ENCODE measurements around the gene LRRC34. TPM values are rescaled to one million over a fixed set of nuclear protein-coding genes. Genes with fewer than 3 reads are reported as not detected.

The LRRC34 gene
- total and polyA plus RNA-seq, 9 of the 15 experiments (the other 6 are each of a cell fraction or from before 2014, with no cell fraction given), result 0.17 to 0.30 TPM; not detected in 7

DNA sequence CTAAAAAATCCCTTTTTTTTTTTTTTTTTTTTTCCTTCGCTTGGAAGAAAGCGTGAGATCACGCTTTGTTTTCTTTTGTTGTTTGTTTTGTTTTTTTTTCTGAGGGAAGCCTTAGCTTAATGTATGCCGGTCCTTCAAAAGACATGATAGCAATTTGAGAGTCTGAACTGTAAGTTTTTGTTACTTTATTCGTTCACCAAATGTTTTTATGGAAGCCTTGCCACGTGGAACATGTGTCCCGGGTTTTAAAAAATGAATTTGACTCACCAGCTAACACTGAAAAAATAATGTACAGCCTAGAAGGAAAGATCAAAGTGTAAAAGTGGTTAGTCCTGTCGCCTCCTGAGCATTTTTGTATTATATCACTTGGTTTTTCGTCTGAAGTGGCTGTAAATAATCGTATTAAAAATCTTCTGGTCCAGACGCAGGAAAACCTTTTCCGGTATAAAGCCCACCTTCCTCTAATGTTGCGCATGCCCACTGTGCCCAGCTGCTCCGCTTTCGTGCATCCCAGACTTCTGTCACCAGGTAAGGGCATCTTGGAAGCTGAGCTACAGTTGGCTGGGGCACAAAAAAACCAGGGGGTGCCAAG is 40.3 kb downstream of the LRRC34 start (continued):
- TF ChIP-seq, protein P1, sequence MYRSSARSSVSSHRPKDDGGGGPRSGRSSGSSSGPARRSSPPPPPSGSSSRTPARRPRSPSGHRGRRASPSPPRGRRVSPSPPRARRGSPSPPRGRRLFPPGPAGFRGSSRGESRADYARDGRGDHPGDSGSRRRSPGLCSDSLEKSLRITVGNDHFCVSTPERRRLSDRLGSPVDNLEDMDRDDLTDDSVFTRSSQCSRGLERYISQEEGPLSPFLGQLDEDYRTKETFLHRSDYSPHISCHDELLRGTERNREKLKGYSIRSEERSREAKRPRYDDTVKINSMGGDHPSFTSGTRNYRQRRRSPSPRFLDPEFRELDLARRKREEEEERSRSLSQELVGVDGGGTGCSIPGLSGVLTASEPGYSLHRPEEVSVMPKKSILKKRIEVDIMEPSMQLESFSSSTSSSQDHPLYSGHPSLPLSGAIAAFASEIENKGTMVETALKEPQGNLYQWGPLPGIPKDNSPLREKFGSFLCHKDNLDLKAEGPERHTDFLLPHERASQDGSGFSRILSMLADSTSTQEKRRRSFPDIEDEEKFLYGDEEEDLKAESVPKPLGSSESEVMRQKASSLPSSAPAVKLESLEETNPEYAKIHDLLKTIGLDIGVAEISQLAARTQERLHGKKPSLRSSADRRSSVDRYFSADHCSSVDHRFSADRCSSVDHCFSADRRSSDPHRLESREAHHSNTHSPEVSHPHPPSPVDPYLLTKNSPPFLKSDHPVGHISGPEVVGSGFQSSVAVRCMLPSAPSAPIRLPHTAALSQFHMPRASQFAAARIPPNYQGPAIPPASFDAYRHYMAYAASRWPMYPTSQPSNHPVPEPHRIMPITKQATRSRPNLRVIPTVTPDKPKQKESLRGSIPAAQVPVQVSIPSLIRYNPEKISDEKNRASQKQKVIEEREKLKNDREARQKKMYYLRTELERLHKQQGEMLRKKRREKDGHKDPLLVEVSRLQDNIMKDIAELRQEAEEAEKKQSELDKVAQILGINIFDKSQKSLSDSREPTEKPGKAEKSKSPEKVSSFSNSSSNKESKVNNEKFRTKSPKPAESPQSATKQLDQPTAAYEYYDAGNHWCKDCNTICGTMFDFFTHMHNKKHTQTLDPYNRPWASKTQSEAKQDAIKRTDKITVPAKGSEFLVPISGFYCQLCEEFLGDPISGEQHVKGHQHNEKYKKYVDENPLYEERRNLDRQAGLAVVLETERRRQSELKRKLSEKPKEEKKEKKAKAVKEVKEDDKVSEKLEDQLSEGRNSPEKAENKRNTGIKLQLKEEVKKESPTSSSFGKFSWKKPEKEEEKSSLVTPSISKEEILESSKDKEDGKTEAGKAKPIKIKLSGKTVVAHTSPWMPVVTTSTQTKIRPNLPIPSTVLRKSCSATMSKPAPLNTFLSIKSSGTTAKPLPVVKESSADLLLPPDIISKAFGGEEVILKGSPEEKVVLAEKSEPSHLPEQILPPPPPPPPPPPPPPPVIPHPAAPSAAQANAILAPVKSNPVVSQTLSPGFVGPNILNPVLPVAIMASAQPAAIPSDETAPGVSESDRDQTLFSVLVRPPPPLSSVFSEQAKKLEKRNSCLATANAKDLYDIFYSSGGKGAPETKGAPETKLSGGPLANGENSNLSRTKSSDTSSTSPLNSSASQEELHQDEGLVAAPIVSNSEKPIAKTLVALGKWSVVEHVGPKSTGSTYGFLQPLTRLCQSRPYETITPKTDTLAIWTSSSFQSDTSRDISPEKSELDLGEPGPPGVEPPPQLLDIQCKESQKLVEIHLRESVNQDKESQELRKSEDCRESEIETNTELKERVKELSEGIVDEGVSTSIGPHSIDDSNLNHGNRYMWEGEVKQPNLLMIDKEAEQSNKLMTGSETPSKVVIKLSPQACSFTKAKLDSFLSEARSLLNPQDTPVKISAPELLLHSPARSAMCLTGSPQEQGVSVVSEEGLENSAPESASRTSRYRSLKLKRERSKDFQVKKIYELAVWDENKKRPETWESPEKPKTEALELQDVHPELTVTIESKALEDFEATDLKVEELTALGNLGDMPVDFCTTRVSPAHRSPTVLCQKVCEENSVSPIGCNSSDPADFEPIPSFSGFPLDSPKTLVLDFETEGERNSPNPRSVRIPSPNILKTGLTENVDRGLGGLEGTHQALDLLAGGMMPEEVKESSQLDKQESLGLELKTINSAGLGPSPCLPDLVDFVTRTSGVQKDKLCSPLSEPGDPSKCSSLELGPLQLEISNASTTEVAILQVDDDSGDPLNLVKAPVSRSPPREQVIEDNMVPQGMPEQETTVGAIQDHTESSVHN (IDR thresholded peaks at IDR 0.05; ENCODE audit: borderline replicate concordance in 1 of 2, low read depth in 1 of 2), result peak in 1 of 2 experiments; percentile 29; a peak in 1 of 4 replicates
- TF ChIP-seq ASH1L (IDR thresholded peaks at IDR 0.05; ENCODE audit: borderline replicate concordance, low read depth, partially characterized antibody), result peak; percentile 42
- TF ChIP-seq HLTF (IDR thresholded peaks at IDR 0.05), result 0 out of 2 replicates have a peak, but pooled peaks have one; percentile 45
- TF ChIP-seq, protein P2, sequence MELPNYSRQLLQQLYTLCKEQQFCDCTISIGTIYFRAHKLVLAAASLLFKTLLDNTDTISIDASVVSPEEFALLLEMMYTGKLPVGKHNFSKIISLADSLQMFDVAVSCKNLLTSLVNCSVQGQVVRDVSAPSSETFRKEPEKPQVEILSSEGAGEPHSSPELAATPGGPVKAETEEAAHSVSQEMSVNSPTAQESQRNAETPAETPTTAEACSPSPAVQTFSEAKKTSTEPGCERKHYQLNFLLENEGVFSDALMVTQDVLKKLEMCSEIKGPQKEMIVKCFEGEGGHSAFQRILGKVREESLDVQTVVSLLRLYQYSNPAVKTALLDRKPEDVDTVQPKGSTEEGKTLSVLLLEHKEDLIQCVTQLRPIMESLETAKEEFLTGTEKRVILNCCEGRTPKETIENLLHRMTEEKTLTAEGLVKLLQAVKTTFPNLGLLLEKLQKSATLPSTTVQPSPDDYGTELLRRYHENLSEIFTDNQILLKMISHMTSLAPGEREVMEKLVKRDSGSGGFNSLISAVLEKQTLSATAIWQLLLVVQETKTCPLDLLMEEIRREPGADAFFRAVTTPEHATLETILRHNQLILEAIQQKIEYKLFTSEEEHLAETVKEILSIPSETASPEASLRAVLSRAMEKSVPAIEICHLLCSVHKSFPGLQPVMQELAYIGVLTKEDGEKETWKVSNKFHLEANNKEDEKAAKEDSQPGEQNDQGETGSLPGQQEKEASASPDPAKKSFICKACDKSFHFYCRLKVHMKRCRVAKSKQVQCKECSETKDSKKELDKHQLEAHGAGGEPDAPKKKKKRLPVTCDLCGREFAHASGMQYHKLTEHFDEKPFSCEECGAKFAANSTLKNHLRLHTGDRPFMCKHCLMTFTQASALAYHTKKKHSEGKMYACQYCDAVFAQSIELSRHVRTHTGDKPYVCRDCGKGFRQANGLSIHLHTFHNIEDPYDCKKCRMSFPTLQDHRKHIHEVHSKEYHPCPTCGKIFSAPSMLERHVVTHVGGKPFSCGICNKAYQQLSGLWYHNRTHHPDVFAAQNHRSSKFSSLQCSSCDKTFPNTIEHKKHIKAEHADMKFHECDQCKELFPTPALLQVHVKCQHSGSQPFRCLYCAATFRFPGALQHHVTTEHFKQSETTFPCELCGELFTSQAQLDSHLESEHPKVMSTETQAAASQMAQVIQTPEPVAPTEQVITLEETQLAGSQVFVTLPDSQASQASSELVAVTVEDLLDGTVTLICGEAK (IDR thresholded peaks at IDR 0.05), result peak; percentile 79
- TF ChIP-seq, protein P2 (CRISPR knock-in tag; IDR thresholded peaks at IDR 0.05), result no peak
- TF ChIP-seq TAF7 (tag; IDR thresholded peaks at IDR 0.05), result no peak
- TF ChIP-seq ETV6 (IDR thresholded peaks at IDR 0.05; ENCODE audit: borderline replicate concordance in 1 of 2, low read depth in 2 of 2, low read length in 1 of 2), result 0 out of 4 replicates have a peak, but pooled peaks of 1 of the 2 experiments have one; percentile 4
- TF ChIP-seq ETV6 (CRISPR knock-in tag; IDR thresholded peaks at IDR 0.05; ENCODE audit: borderline replicate concordance), result no peak
- TF ChIP-seq JUND (IDR thresholded peaks at IDR 0.05; ENCODE audit: borderline replicate concordance, low read depth, low read length), result peak; percentile 16; the same call in 1 of the 2 replicates
- no peak for TF ChIP-seq JUND (tag; IDR thresholded peaks at IDR 0.05; ENCODE audit: borderline replicate concordance, low read depth, low read length)
